Karpas-422 (cell line): Measurements from ENCODE around the gene ZNF331. TPM values are rescaled to one million over a fixed set of nuclear protein-coding genes. Genes with fewer than 3 reads are reported as not detected.

Experiments
- DNase-seq: peaks from one replicate; pipeline ENCODE4 v3.0.0-alpha.2; 2015
- H2AFZ ChIP-seq: fragments of 200-600 bp; sonication (generic); 2 replicates; pipeline ENCODE4 v1.6.1; 2014; ENCODE audit warnings: antibody characterized with exemption, low read length, mixed read lengths
- H3K27ac ChIP-seq: fragments of 200-600 bp; sonication (generic); 2 replicates; pipeline ENCODE4 v1.5.1; 2014; ENCODE audit warnings: mild to moderate bottlenecking, low read length, moderate library complexity
- H3K27me3 ChIP-seq: fragments of 200-600 bp; sonication (generic); 2 replicates; pipeline ENCODE4 v1.6.1; 2014; ENCODE audit warnings: low read length, mixed read lengths
- H3K36me3 ChIP-seq: fragments of 200-600 bp; sonication (generic); 2 replicates; pipeline ENCODE4 v1.6.1; 2014; ENCODE audit warnings: low read length, mixed read lengths; ENCODE audit not compliant: insufficient read depth
- H3K4me1 ChIP-seq: fragments of 200-600 bp; sonication (generic); 2 replicates; pipeline ENCODE4 v1.6.1; 2014; ENCODE audit warnings: mild to moderate bottlenecking, low read length, mixed read lengths
- H3K4me2 ChIP-seq: fragments of 200-600 bp; sonication (generic); 2 replicates; pipeline ENCODE4 v1.6.1; 2014; ENCODE audit warnings: low read length, low read depth, mild to moderate bottlenecking; ENCODE audit not compliant: poor library complexity, severe bottlenecking
- H3K4me3 ChIP-seq: fragments of 200-600 bp; sonication (generic); 2 replicates; pipeline ENCODE4 v1.5.1; 2014; ENCODE audit warnings: mild to moderate bottlenecking, antibody characterized with exemption, low read length, mixed read lengths
- H3K79me2 ChIP-seq: fragments of 200-600 bp; sonication (generic); 2 replicates; pipeline ENCODE4 v1.6.1; 2014; ENCODE audit warnings: mild to moderate bottlenecking, low read length, mixed read lengths
- H3K9ac ChIP-seq: fragments of 200-600 bp; sonication (generic); 2 replicates; pipeline ENCODE4 v1.6.0; 2014; ENCODE audit warnings: low read length
- H3K9me2 ChIP-seq: fragments of 200-600 bp; sonication (generic), shearing (Covaris generic); replicated peaks from 2 replicates; pipeline ENCODE4 v1.6.0; 2014; ENCODE audit warnings: mild to moderate bottlenecking, low read length, moderate library complexity; ENCODE audit not compliant: insufficient read depth
- H3K9me3 ChIP-seq: fragments of 300-700, 200-600 bp; sonication (generic); 2 replicates; pipeline ENCODE4 v1.6.1; 2014; ENCODE audit warnings: low read length, mixed read lengths
- H4K20me1 ChIP-seq: fragments of 200-600 bp; sonication (generic); 2 replicates; pipeline ENCODE4 v1.6.1; 2014; ENCODE audit warnings: mild to moderate bottlenecking, antibody characterized with exemption, low read length, low read depth; ENCODE audit not compliant: insufficient read depth
- total RNA-seq: library from RNA; depleted of rRNA; stranded (reverse); fragments of >200 nt; shearing (Covaris generic); gene quantifications from 2 replicates; pipeline ENCODE4 v1.2.3, GENCODE V29; 2014; ENCODE audit warnings: low replicate concordance

Gene ZNF331
- total RNA-seq, 1 experiment from 2014 or later = 21.7 TPM

- H3K9ac ChIP-seq = no peak overlapping the region
- H3K4me3 ChIP-seq = no peak overlapping the region
- H4K20me1 ChIP-seq = no peaks in the 10 kb centered on the region
- H3K4me1 ChIP-seq = peaks cover 5% of the 10 kb centered on the region
- peaks cover 14% of the 10 kb centered on the region for H3K9me3 ChIP-seq
- H3K27me3 ChIP-seq = no peaks in the 10 kb centered on the region
- no peak overlapping the region for H2AFZ ChIP-seq
- H3K27ac ChIP-seq = no peak overlapping the region
- H3K4me2 ChIP-seq = no peak overlapping the region
- no peak for DNase-seq
- H3K79me2 ChIP-seq = no peaks in the 10 kb centered on the region
- H3K36me3 ChIP-seq = no peaks in the 10 kb centered on the region
- no peaks in the 10 kb centered on the region for H3K9me2 ChIP-seq
Measured at GRCh38 chr19:53518121-53518520, 19.8 kb upstream of the ZNF331 start.

- no peaks in the 10 kb centered on the region for H4K20me1 ChIP-seq
- H3K4me1 ChIP-seq = peaks cover 5% of the 10 kb centered on the region
- no peak overlapping the region for H3K9ac ChIP-seq
- H2AFZ ChIP-seq = no peak overlapping the region
- H3K79me2 ChIP-seq = no peaks in the 10 kb centered on the region
- no peaks in the 10 kb centered on the region for H3K36me3 ChIP-seq
- H3K27me3 ChIP-seq = no peaks in the 10 kb centered on the region
- DNase-seq = no peak
- no peak overlapping the region for H3K4me2 ChIP-seq
- H3K4me3 ChIP-seq = no peak overlapping the region
- H3K9me2 ChIP-seq = no peaks in the 10 kb centered on the region
- H3K9me3 ChIP-seq = peaks cover 14% of the 10 kb centered on the region
- H3K27ac ChIP-seq = no peak overlapping the region
Measured at GRCh38 chr19:53518716-53519115, 19.2 kb upstream of the ZNF331 start.

GRCh38 chr19:53519446-53519845 is 18.5 kb upstream of the ZNF331 start:
- no peak overlapping the region for H3K4me3 ChIP-seq
- no peaks in the 10 kb centered on the region for H3K9me2 ChIP-seq
- H2AFZ ChIP-seq = no peak overlapping the region

GRCh38 chr19:53520163-53520546 is 17.8 kb upstream of the ZNF331 start:
- Histone ChIP-seq H3K27ac (no peak overlapping the region), H3K79me2 (no peaks in the 10 kb centered on the region), H3K4me3 (peak overlapping the region; percentile 51; the same call in 1 of the 2 replicates), H3K4me1 (peaks cover 5% of the 10 kb centered on the region), H2AFZ (peak overlapping the region; percentile 82; the same call in 1 of the 2 replicates), H3K9me3 (peaks cover 14% of the 10 kb centered on the region), H3K4me2 (no peak overlapping the region), H3K36me3 (no peaks in the 10 kb centered on the region), H3K9me2 (no peaks in the 10 kb centered on the region), H3K27me3 (no peaks in the 10 kb centered on the region), H4K20me1 (no peaks in the 10 kb centered on the region), H3K9ac (no peak overlapping the region)
- no peak for DNase-seq

More at GRCh38 chr19:53519446-53519845, 18.5 kb upstream of the ZNF331 start:
- H4K20me1 ChIP-seq = no peaks in the 10 kb centered on the region
- DNase-seq = no peak
- H3K4me2 ChIP-seq = no peak overlapping the region
- no peaks in the 10 kb centered on the region for H3K79me2 ChIP-seq
- H3K27ac ChIP-seq = no peak overlapping the region
- H3K36me3 ChIP-seq = no peaks in the 10 kb centered on the region
- H3K4me1 ChIP-seq = peaks cover 5% of the 10 kb centered on the region
- no peaks in the 10 kb centered on the region for H3K27me3 ChIP-seq
- H3K9ac ChIP-seq = no peak overlapping the region
- H3K9me3 ChIP-seq = peaks cover 14% of the 10 kb centered on the region

GRCh38 chr19:53520547-53521372 is 17.2 kb upstream of the ZNF331 start:
- peak overlapping the region; percentile 82; the same call in 1 of the 2 replicates for H2AFZ ChIP-seq
- H3K9ac ChIP-seq = no peak overlapping the region
- H3K4me3 ChIP-seq = peak overlapping the region; percentile 51

GRCh38 chr19:53521373-53522202 is 16.4 kb upstream of the ZNF331 start:
- Histone ChIP-seq H3K36me3 (no peaks in the 10 kb centered on the region), H3K9me2 (no peaks in the 10 kb centered on the region), H3K79me2 (no peaks in the 10 kb centered on the region), H3K4me1 (peaks cover 5% of the 10 kb centered on the region), H3K9ac (no peak overlapping the region), H3K27me3 (no peaks in the 10 kb centered on the region), H3K9me3 (peaks cover 23% of the 10 kb centered on the region), H4K20me1 (no peaks in the 10 kb centered on the region), H3K4me2 (peak overlapping the region; percentile 55), H3K27ac (no peak overlapping the region), H2AFZ (no peak overlapping the region), H3K4me3 (peak overlapping the region; percentile 51)
- DNase-seq = no peak

More at GRCh38 chr19:53520547-53521372, 17.2 kb upstream of the ZNF331 start:
- no peaks in the 10 kb centered on the region for H3K36me3 ChIP-seq
- no peaks in the 10 kb centered on the region for H3K9me2 ChIP-seq
- H3K4me1 ChIP-seq = peaks cover 5% of the 10 kb centered on the region
- H3K27me3 ChIP-seq = no peaks in the 10 kb centered on the region
- peaks cover 17% of the 10 kb centered on the region for H3K9me3 ChIP-seq
- DNase-seq = peak; percentile 97
- H3K27ac ChIP-seq = no peak overlapping the region
- no peaks in the 10 kb centered on the region for H3K79me2 ChIP-seq
- H3K4me2 ChIP-seq = peak overlapping the region; percentile 55
- no peaks in the 10 kb centered on the region for H4K20me1 ChIP-seq

- no peak for DNase-seq
- Histone ChIP-seq H3K79me2 (no peaks in the 10 kb centered on the region), H3K9me3 (peaks cover 20% of the 10 kb centered on the region), H3K27me3 (no peaks in the 10 kb centered on the region), H3K4me1 (peaks cover 4% of the 10 kb centered on the region), H3K4me3 (no peak overlapping the region), H3K27ac (no peak overlapping the region), H2AFZ (no peak overlapping the region), H3K36me3 (no peaks in the 10 kb centered on the region), H3K9me2 (no peaks in the 10 kb centered on the region), H3K9ac (no peak overlapping the region), H3K4me2 (no peak overlapping the region), H4K20me1 (no peaks in the 10 kb centered on the region)
Measured at GRCh38 chr19:53525922-53526321, 12.0 kb upstream of the ZNF331 start.

- no peaks in the 10 kb centered on the region for H3K79me2 ChIP-seq
- no peak overlapping the region for H3K9ac ChIP-seq
- no peaks in the 10 kb centered on the region for H3K36me3 ChIP-seq
- no peak for DNase-seq
- no peak overlapping the region for H3K4me3 ChIP-seq
- no peaks in the 10 kb centered on the region for H4K20me1 ChIP-seq
- peaks cover 7% of the 10 kb centered on the region for H3K9me3 ChIP-seq
- no peaks in the 10 kb centered on the region for H3K9me2 ChIP-seq
- no peaks in the 10 kb centered on the region for H3K4me1 ChIP-seq
- no peak overlapping the region for H3K4me2 ChIP-seq
- H3K27me3 ChIP-seq = no peaks in the 10 kb centered on the region
- no peak overlapping the region for H3K27ac ChIP-seq
- H2AFZ ChIP-seq = no peak overlapping the region
Measured at GRCh38 chr19:53530622-53531021, 7.3 kb upstream of the ZNF331 start.
